CD4-positive, alpha-beta T cell (primary cell): ENCODE results near the gene ZSCAN9. TPM values are rescaled to one million over a fixed set of nuclear protein-coding genes. Genes with fewer than 3 reads are reported as not detected.

Experiments used
- ATAC-seq: fragments of 200-7000 bp; cut with Tn5 transposase; one replicate; pipeline ENCODE4 v1.10.0; 2022; ENCODE audit warnings: mild to moderate bottlenecking; ENCODE audit not compliant: poor library complexity
- CTCF ChIA-PET: fragments of 350-600 bp; sonication (Branson Sonifier 250); formaldehyde crosslinking; loops from one replicate; lab custom pipeline; 2021; ENCODE audit warnings: antibody characterized with exemption, inconsistent platforms; lab: Charles Lee
- POLR2A ChIA-PET: fragments of 350-600 bp; sonication (Branson Sonifier 250); formaldehyde crosslinking; loops from one replicate; lab custom pipeline; 2021; ENCODE audit warnings: antibody characterized with exemption, inconsistent platforms; lab: Charles Lee
- DNase-seq, 14 experiments: peaks; one replicate each; pipeline ENCODE4 v3.0.0-alpha.2; 2013 to 2020; ENCODE audit warnings: mixed read lengths in 2 of 14
- H3K27ac ChIP-seq, 2 donors: one replicate each; pipeline versions ENCODE4 v1.5.1 to v1.7.0; 2013; ENCODE audit warnings: low read length in 2 of 2, low read depth in 1 of 2, mild to moderate bottlenecking in 1 of 2
- H3K27me3 ChIP-seq, 2 experiments: 1 replicate in 1 of 2; 2 replicates in 1 of 2; pipeline versions ENCODE4 v1.6.1 to v1.7.0; 2013; ENCODE audit warnings: low read length in 2 of 2, control low read depth in 1 of 2, mild to moderate bottlenecking in 1 of 2, moderate library complexity in 1 of 2; ENCODE audit not compliant: insufficient read depth in 2 of 2, control insufficient read depth in 1 of 2
- H3K36me3 ChIP-seq: one replicate; pipeline ENCODE4 v1.6.1; 2013; ENCODE audit warnings: low read length, control low read depth; ENCODE audit not compliant: insufficient read depth
- H3K4me1 ChIP-seq: one replicate; pipeline ENCODE4 v1.6.1; 2013; ENCODE audit warnings: low read length, control low read depth; ENCODE audit not compliant: insufficient read depth
- H3K4me3 ChIP-seq: one replicate; pipeline ENCODE4 v1.5.1; 2013; ENCODE audit warnings: mild to moderate bottlenecking, low read length, moderate library complexity
- H3K9me3 ChIP-seq, 2 experiments: 1 replicate in 1 of 2; 2 replicates in 1 of 2; pipeline versions ENCODE4 v1.6.1 to v1.7.0; 2013; ENCODE audit warnings: low read length in 2 of 2, mild to moderate bottlenecking in 2 of 2, control low read depth in 1 of 2, moderate library complexity in 1 of 2; ENCODE audit not compliant: control insufficient read depth in 1 of 2, insufficient read depth in 1 of 2
- H3K27ac Mint-ChIP-seq: one replicate; pipeline ENCODE4 v1.8.0; 2020; ENCODE audit warnings: mixed read lengths
- H3K27me3 Mint-ChIP-seq: one replicate; pipeline ENCODE4 v1.8.0; 2021; ENCODE audit warnings: mixed read lengths
- H3K36me3 Mint-ChIP-seq: one replicate; pipeline ENCODE4 v1.8.0; 2021; ENCODE audit warnings: low read depth, mixed read lengths
- H3K4me1 Mint-ChIP-seq: one replicate; pipeline ENCODE4 v1.8.0; 2021; ENCODE audit warnings: low read depth, mixed read lengths
- H3K4me3 Mint-ChIP-seq: one replicate; pipeline ENCODE4 v1.8.0; 2020; ENCODE audit warnings: mild to moderate bottlenecking, mixed read lengths
- H3K9me3 Mint-ChIP-seq: one replicate; pipeline ENCODE4 v1.8.0; 2020; ENCODE audit warnings: mixed read lengths
- CTCF ChIP-seq: fragments of 200-600 bp; IDR thresholded peaks from one replicate; pipeline ENCODE4 v1.8.0; 2022; ENCODE audit warnings: antibody characterized with exemption, mild to moderate bottlenecking
- intact Hi-C, 2 experiments: fragments of 100-400 bp; cut with DNase I in 1 of 2; cut with micrococcal nuclease in 1 of 2; formaldehyde crosslinking; loops; one replicate each; pipeline versions ENCODE4 v1.15.1 to v1.9.0; 2023 to 2025; cut with DNase I, micrococcal nuclease
- total RNA-seq, 174 experiments: library from RNA in 2 of 174; stranded (reverse) in 2 of 174; gene quantifications; one replicate each; pipeline ENCODE4 v1.2.3 and lab custom pipeline; 2021 to 2026

The ZSCAN9 gene
- total RNA-seq, 2 experiments from 2014 or later = 0.85 to 0.89 TPM

- no peaks in the 10 kb centered on the region for H3K36me3 Mint-ChIP-seq
- H3K4me3 Mint-ChIP-seq = no peak overlapping the region
- POLR2A ChIA-PET = no interaction called here
Measured at GRCh38 chr6:28220257-28221133, 4.6 kb upstream of the ZSCAN9 start.

GRCh38 chr6:28224131-28225055, 682 bp upstream of the ZSCAN9 start:
- Histone ChIP-seq H3K9me3 (peaks cover 0 to 8% of the 10 kb centered on the region in 2 experiments), H3K27me3 (peaks cover 32 to 62% of the 10 kb centered on the region in 2 experiments), H3K4me3 (peak overlapping the region; percentile 87), H3K4me1 (peaks cover 15% of the 10 kb centered on the region), H3K36me3 (peaks cover 4% of the 10 kb centered on the region), H3K27ac (no peak overlapping the region)
- no peak for ATAC-seq
- ChIA-PET POLR2A (interaction anchor here (0.5 kb wide), 1 partner anchor 13 kb away, joined by 3 read pairs; no protein-coding TSS in a partner anchor), CTCF (no interaction called here)
- no peak for TF ChIP-seq CTCF
- Mint-ChIP-seq H3K27ac (no peak overlapping the region), H3K9me3 (no peaks in the 10 kb centered on the region), H3K27me3 (peaks cover 84% of the 10 kb centered on the region), H3K4me3 (peak overlapping the region; percentile 88), H3K4me1 (peaks cover 15% of the 10 kb centered on the region), H3K36me3 (no peaks in the 10 kb centered on the region)
- intact Hi-C loops = no loop called here
- no peak for DNase-seq

More at GRCh38 chr6:28220257-28221133, 4.6 kb upstream of the ZSCAN9 start:
- H3K4me1 Mint-ChIP-seq = peaks cover 20% of the 10 kb centered on the region
- H3K36me3 ChIP-seq = no peaks in the 10 kb centered on the region
- intact Hi-C loops = no loop called here
- H3K27me3 ChIP-seq = peaks cover 59 to 84% of the 10 kb centered on the region in 2 experiments
- no peaks in the 10 kb centered on the region for H3K9me3 Mint-ChIP-seq
- CTCF ChIA-PET = interaction anchor here (0.8 kb wide), 1 partner anchor 8 kb away, joined by 5 read pairs; no protein-coding TSS in a partner anchor
- H3K9me3 ChIP-seq = peaks cover 0 to 25% of the 10 kb centered on the region in 2 experiments
- no peak overlapping the region for H3K27ac Mint-ChIP-seq
- DNase-seq (no peak), ATAC-seq (no peak)
- peaks cover 21% of the 10 kb centered on the region for H3K4me1 ChIP-seq
- TF ChIP-seq CTCF = no peak
- H3K4me3 ChIP-seq = no peak overlapping the region
- no peak overlapping the region for H3K27ac ChIP-seq
- H3K27me3 Mint-ChIP-seq = peaks cover 97% of the 10 kb centered on the region

GRCh38 chr6:28226460-28226859, 1.4 kb downstream of the ZSCAN9 start:
- Mint-ChIP-seq H3K4me3 (no peak overlapping the region), H3K9me3 (no peaks in the 10 kb centered on the region), H3K27me3 (peaks cover 65% of the 10 kb centered on the region), H3K4me1 (peaks cover 15% of the 10 kb centered on the region), H3K27ac (no peak overlapping the region), H3K36me3 (no peaks in the 10 kb centered on the region)
- no peak for TF ChIP-seq CTCF
- no peak overlapping the region for H3K4me3 ChIP-seq
- ATAC-seq (no peak), DNase-seq (no peak)
- peaks cover 15% of the 10 kb centered on the region for H3K4me1 ChIP-seq
- intact Hi-C loops = no loop called here
- CTCF ChIA-PET = interaction anchor here (0.7 kb wide), 1 partner anchor 72 kb away, joined by 3 read pairs; no protein-coding TSS in a partner anchor
- POLR2A ChIA-PET = no interaction called here
- peaks cover 4% of the 10 kb centered on the region for H3K36me3 ChIP-seq
- peaks cover 0 to 5% of the 10 kb centered on the region in 2 experiments for H3K9me3 ChIP-seq
- H3K27me3 ChIP-seq = peaks cover 19 to 45% of the 10 kb centered on the region in 2 experiments
- H3K27ac ChIP-seq = no peak overlapping the region
